HepG2 (cell line): Measurements from ENCODE around the gene CSNK2A2. TPM values are rescaled to one million over a fixed set of nuclear protein-coding genes. Genes with fewer than 3 reads are reported as not detected.

Experiments
- ATAC-seq: fragments of 200-7000 bp; cut with Tn5 transposase; 3 replicates; pipeline ENCODE4 v1.9.1; 2020; ENCODE audit warnings: mild to moderate bottlenecking, moderate library complexity
- BruUV-seq: library from RNA; stranded (reverse); fragments of 400-500 nt; replicated peaks from 2 replicates; lab custom pipeline; 2021; lab: Mats Ljungman, UMichigan
- CTCF ChIA-PET: fragments of 300-600 bp; formaldehyde crosslinking; extraction: SDS; loops from one replicate; lab custom pipeline; 2021; ENCODE audit warnings: low total read pairs, inconsistent platforms, low intra/inter-chr PET ratio; lab: Yijun Ruan, JAX
- POLR2A ChIA-PET: fragments of 350-600 bp; sonication (Branson Sonifier 250); formaldehyde crosslinking; loops from one replicate; lab custom pipeline; 2020; ENCODE audit warnings: antibody characterized with exemption, inconsistent platforms; lab: Yijun Ruan, JAX
- DNase-seq: peaks from one replicate; pipeline ENCODE4 v3.0.0-alpha.2; 2015; ENCODE audit warnings: low spot score
- FAIRE-seq: peaks from 3 replicates; lab custom pipeline; 2011; peaks lifted over from hg19 to GRCh38; lab: Jason Lieb, UNC
- H2AFZ ChIP-seq: one replicate; pipeline ENCODE4 v1.6.1; 2011; ENCODE audit warnings: low read length, inconsistent platforms
- H3K27ac ChIP-seq: fragments of 300-600 bp; 3 replicates; pipeline ENCODE4 v1.8.0; 2011; ENCODE audit warnings: mixed run types, mild to moderate bottlenecking, mixed read lengths, low read length, inconsistent platforms; ENCODE audit not compliant: insufficient read depth; ENCODE audit errors: extremely low read length
- H3K27me3 ChIP-seq, 2 experiments: fragments of 200-600 bp in 1 of 2; 2 replicates in 1 of 2; 3 replicates in 1 of 2; pipeline versions ENCODE4 v1.6.0 to v1.8.0; 2011; ENCODE audit warnings: low read length in 2 of 2, mild to moderate bottlenecking in 2 of 2, moderate library complexity in 2 of 2, inconsistent platforms in 1 of 2; ENCODE audit not compliant: insufficient read depth in 2 of 2, control insufficient read depth in 1 of 2
- H3K36me3 ChIP-seq, 2 experiments: fragments of 200-600 bp in 1 of 2; replicated peaks in 1 of 2; 2 replicates in 1 of 2; 3 replicates in 1 of 2; pipeline versions ENCODE4 v1.5.1 to v1.8.0; 2011; ENCODE audit warnings: low read length in 2 of 2, inconsistent platforms in 1 of 2; ENCODE audit not compliant: insufficient read depth in 2 of 2, control insufficient read depth in 1 of 2
- H3K4me1 ChIP-seq: 2 replicates; pipeline ENCODE4 v1.5.1; 2012; ENCODE audit warnings: low read length, inconsistent platforms; ENCODE audit not compliant: insufficient read depth
- H3K4me2 ChIP-seq: 2 replicates; pipeline ENCODE4 v1.6.0; 2011; ENCODE audit warnings: low read depth, low read length, inconsistent platforms
- H3K4me3 ChIP-seq, 3 experiments: fragments of 200-600 bp in 1 of 3; sonication (generic), shearing (Covaris generic) in 1 of 3; replicated peaks in 1 of 3; 2 replicates each; pipeline ENCODE4 v1.5.1; 2011 to 2016; ENCODE audit warnings: low read length in 3 of 3, inconsistent platforms in 2 of 3, low read depth in 2 of 3, mild to moderate bottlenecking in 2 of 3, control low read depth in 1 of 3, mixed read lengths in 1 of 3; ENCODE audit not compliant: insufficient read depth in 1 of 3
- H3K79me2 ChIP-seq: one replicate; pipeline ENCODE4 v1.6.1; 2011; ENCODE audit warnings: low read length, inconsistent platforms; ENCODE audit not compliant: insufficient read depth
- H3K9ac ChIP-seq: 2 replicates; pipeline ENCODE4 v1.6.0; 2011; ENCODE audit warnings: mild to moderate bottlenecking, low read depth, low read length, inconsistent platforms; ENCODE audit not compliant: insufficient read depth
- H3K9me3 ChIP-seq: 2 replicates; pipeline ENCODE4 v1.5.1; 2012; ENCODE audit warnings: mild to moderate bottlenecking, low read length
- H4K20me1 ChIP-seq: 2 replicates; pipeline ENCODE4 v1.6.0; 2011; ENCODE audit warnings: inconsistent platforms, mild to moderate bottlenecking, low read length, moderate library complexity; ENCODE audit not compliant: insufficient read depth
- ERF ChIP-seq: IDR thresholded peaks from 2 replicates; pipeline ENCODE4 v1.6.1; 2018; ENCODE audit warnings: missing biosample characterization, missing genetic modification reagents
- HOXD1 ChIP-seq: sonication (generic); formaldehyde crosslinking; IDR thresholded peaks from 2 replicates; pipeline ENCODE4 v1.5.0; 2020; ENCODE audit warnings: missing genetic modification reagents
- IKZF1 ChIP-seq: fragments of 450-650 bp; IDR thresholded peaks from 2 replicates; pipeline ENCODE4 v1.7.1; 2016
- KDM3A ChIP-seq: IDR thresholded peaks from 2 replicates; pipeline ENCODE4 v1.6.1; 2018; ENCODE audit warnings: low read depth, missing compliant biosample characterization
- KLF11 ChIP-seq: IDR thresholded peaks from 2 replicates; pipeline ENCODE4 v1.6.1; 2016; ENCODE audit warnings: missing compliant biosample characterization
- NFAT5 ChIP-seq: sonication (generic); formaldehyde crosslinking; IDR thresholded peaks from 2 replicates; pipeline ENCODE4 v1.4.0; 2020; ENCODE audit warnings: missing genetic modification reagents
- NR3C1 ChIP-seq: sonication (generic); formaldehyde crosslinking; IDR thresholded peaks from 2 replicates; pipeline ENCODE4 v1.4.0; 2020; ENCODE audit warnings: missing genetic modification reagents
- PHF5A ChIP-seq: IDR thresholded peaks from one replicate; pipeline ENCODE4 v1.6.1; 2018; ENCODE audit warnings: low read depth, missing genetic modification reagents; ENCODE audit not compliant: unreplicated experiment
- SMAD3 ChIP-seq: sonication (generic); formaldehyde crosslinking; IDR thresholded peaks from 2 replicates; pipeline ENCODE4 v1.4.0; 2020; ENCODE audit warnings: missing genetic modification reagents
- ZEB1 ChIP-seq: IDR thresholded peaks from 2 replicates; pipeline ENCODE4 v1.6.1; 2012; ENCODE audit warnings: mild to moderate bottlenecking, low read depth, inconsistent platforms; ENCODE audit not compliant: insufficient replicate concordance
- ZNF253 ChIP-seq: sonication (generic); formaldehyde crosslinking; IDR thresholded peaks from 2 replicates; pipeline ENCODE4 v1.8.0; 2022; ENCODE audit warnings: mild to moderate bottlenecking, missing genetic modification reagents, borderline replicate concordance
- ZNF30 ChIP-seq: sonication (generic); formaldehyde crosslinking; IDR thresholded peaks from 2 replicates; pipeline ENCODE4 v1.5.0; 2020; ENCODE audit warnings: mild to moderate bottlenecking, missing genetic modification reagents
- WGBS: methylation state at CpG from one replicate; pipeline ENCODE4 v1.1.6; 2017; ENCODE audit warnings: low lambda C conversion rate; 5-methylcytosine and 5-hydroxymethylcytosine counted together
- in situ Hi-C: cut with HindIII; loops from 2 replicates; pipeline ENCODE4 v1.10.0; 2017; ENCODE audit warnings: low pct_unique_long_range_greater_than_20kb; ENCODE audit not compliant: extremely low pct_ligation_motif_present
- intact Hi-C: fragments of 100-400 bp; cut with micrococcal nuclease; formaldehyde crosslinking; loops from one replicate; pipeline ENCODE4 v1.10.0; 2022; ENCODE audit not compliant: unreplicated experiment
- polyA plus RNA-seq, 8 experiments: library from polyadenylated mRNA; depleted of rRNA in 3 of 8; stranded (reverse) in 7 of 8; unstranded in 1 of 8; fragments of >200 nt; fragmentation: Illumina TruSeq in 4 of 8; extraction: Trizol in 4 of 8; gene quantifications; 2 replicates each; pipeline versions ENCODE4 v1.2.1 to v1.2.3, GENCODE V29; 2011 to 2016; ENCODE audit warnings: low read depth in 4 of 8, missing spikeins in 1 of 8, mixed read lengths in 1 of 8; ENCODE audit not compliant: insufficient read depth in 1 of 8
- total RNA-seq, 5 experiments: library from RNA; depleted of rRNA; stranded (reverse); fragments of >200 nt; fragmentation: Illumina TruSeq; extraction: Trizol; gene quantifications; 2 replicates each; pipeline ENCODE4 v1.2.3, GENCODE V29; 2016; ENCODE audit warnings: low read depth in 1 of 5

Gene CSNK2A2
- total and polyA plus RNA-seq, 2 of the 13 experiments (the other 11 are each of a cell fraction or from before 2014, with no cell fraction given) = 46.4 to 56.9 TPM

- TF ChIP-seq NR3C1 (CRISPR knock-in tag) = no peak
- TF ChIP-seq ERF (CRISPR knock-in tag) = no peak
- peak; percentile 80; the same call in 1 of the 2 replicates for TF ChIP-seq KDM3A (CRISPR knock-in tag)
- TF ChIP-seq, all 625 proteins: peak for 109
Observed at GRCh38 chr16:58222532-58223316, 24.8 kb upstream of the CSNK2A2 start (continued).

- DNase-seq (no peak), FAIRE-seq (no peak), ATAC-seq (no peak)
- in situ Hi-C loops = no loop called here
- intact Hi-C loops = no loop called here
- no peaks in the 10 kb centered on the region for H3K79me2 ChIP-seq
- no peak overlapping the region for H3K9ac ChIP-seq
- no peaks in the 10 kb centered on the region for H3K36me3 ChIP-seq
- ChIA-PET POLR2A (no interaction called here), CTCF (no interaction called here)
- H3K27me3 ChIP-seq = peaks cover 0 to 8% of the 10 kb centered on the region in 2 experiments; a peak in 2 of 5 replicates
- H3K4me2 ChIP-seq = no peak overlapping the region
- H3K9me3 ChIP-seq = no peaks in the 10 kb centered on the region
- TF ChIP-seq PHF5A (CRISPR knock-in tag) (no peak), ZNF30 (no peak), KLF11 (no peak), ZNF253 (CRISPR knock-in tag) (no peak)
- H3K4me1 ChIP-seq = peaks cover 15% of the 10 kb centered on the region
- H3K27ac ChIP-seq = no peak overlapping the region
- BruUV-seq = no TSS peak
- H2AFZ ChIP-seq = no peak overlapping the region
- no peaks in the 10 kb centered on the region for H4K20me1 ChIP-seq
- H3K4me3 ChIP-seq = no peak overlapping the region
Observed at GRCh38 chr16:58219432-58219831, 21.5 kb upstream of the CSNK2A2 start.

DNA sequence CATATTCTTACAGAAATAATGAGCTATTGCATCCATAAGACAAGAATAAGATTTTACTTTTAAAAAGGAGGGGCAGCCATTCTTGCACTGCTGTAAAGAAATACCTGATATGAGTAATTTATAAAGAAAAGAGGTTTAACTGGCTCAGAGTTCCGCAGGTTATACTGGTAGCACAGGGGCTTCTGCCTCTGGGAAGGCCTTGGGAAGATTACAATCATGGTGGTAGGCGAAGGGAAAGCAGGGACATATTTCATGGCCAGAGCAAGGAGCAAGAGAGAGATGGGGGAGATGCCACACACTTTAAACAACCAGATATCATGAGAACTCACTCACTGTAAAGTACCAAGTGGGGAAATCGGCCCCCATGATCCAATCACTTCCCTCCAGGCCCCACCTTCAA is 20.9 kb upstream of the CSNK2A2 start:
- in situ Hi-C loops = no loop called here
- POLR2A ChIA-PET = no interaction called here
- Histone ChIP-seq H3K9ac (no peak overlapping the region), H3K9me3 (no peaks in the 10 kb centered on the region), H4K20me1 (no peaks in the 10 kb centered on the region), H3K79me2 (no peaks in the 10 kb centered on the region), H3K27ac (no peak overlapping the region), H3K4me3 (no peak overlapping the region), H3K4me1 (peaks cover 15% of the 10 kb centered on the region), H3K4me2 (no peak overlapping the region), H3K27me3 (peaks cover 0 to 8% of the 10 kb centered on the region in 2 experiments; a peak in 2 of 5 replicates), H2AFZ (no peak overlapping the region), H3K36me3 (no peaks in the 10 kb centered on the region)
- TF ChIP-seq NFAT5 (CRISPR knock-in tag) = no peak
- no peak for TF ChIP-seq IKZF1
- no peak for TF ChIP-seq SMAD3 (CRISPR knock-in tag)
- no peak for TF ChIP-seq HOXD1 (CRISPR knock-in tag)
- TF ChIP-seq ZEB1 = no peak
- intact Hi-C loops = no loop called here
- DNase-seq = no peak
- ATAC-seq = no peak
- CTCF ChIA-PET = no interaction called here
- WGBS = 2% methylated on average over 3 of the region's 3 CpGs
- BruUV-seq = no TSS peak
- FAIRE-seq = no peak
